HG03469 (cell line): ENCODE results near the gene GPC1.
"Not testable (repeated sequence)": the region's sequence is repeated elsewhere in the genome, so short reads cannot be mapped to it uniquely, and the experiment has no call there.

Source experiments
- ATAC-seq: cut with Tn5 transposase; IDR thresholded peaks from one replicate; pipeline ENCODE4 v1.9.1; 2021; ENCODE audit warnings: mild to moderate bottlenecking, moderate library complexity, moderate number of reproducible peaks; ENCODE audit not compliant: unreplicated experiment

Gene GPC1

GRCh38 chr2:240435457-240435947 is at the start of gene GPC1:
Gene GPC1 (plus strand): TSS chr2:240435663. CDS start chr2:240435919, 256 bp downstream.
- ATAC-seq: no peak

- ATAC-seq: no peak
Measured at GRCh38 chr2:240386326-240386725, 49.1 kb upstream of the GPC1 start.

GRCh38 chr2:240386743-240387142 is 48.7 kb upstream of the GPC1 start:
- not testable (repeated sequence) for ATAC-seq

DNA sequence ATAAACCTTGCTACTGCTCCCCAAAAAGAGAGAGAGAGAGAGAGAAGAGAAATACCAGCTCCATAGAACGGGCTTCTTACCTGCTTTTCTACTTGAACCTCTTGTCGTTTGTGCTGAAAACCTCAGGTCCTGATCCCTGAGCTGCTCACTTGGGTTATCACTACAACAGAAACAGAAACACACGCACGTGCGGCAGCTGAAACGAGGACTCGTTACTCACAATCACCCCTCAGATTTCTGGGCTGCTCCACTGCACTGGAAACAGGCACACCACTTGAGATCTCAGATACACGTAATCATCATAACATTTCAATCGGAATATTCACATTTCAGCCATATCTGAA is 48.2 kb upstream of the GPC1 start:
- ATAC-seq: no peak

DNA sequence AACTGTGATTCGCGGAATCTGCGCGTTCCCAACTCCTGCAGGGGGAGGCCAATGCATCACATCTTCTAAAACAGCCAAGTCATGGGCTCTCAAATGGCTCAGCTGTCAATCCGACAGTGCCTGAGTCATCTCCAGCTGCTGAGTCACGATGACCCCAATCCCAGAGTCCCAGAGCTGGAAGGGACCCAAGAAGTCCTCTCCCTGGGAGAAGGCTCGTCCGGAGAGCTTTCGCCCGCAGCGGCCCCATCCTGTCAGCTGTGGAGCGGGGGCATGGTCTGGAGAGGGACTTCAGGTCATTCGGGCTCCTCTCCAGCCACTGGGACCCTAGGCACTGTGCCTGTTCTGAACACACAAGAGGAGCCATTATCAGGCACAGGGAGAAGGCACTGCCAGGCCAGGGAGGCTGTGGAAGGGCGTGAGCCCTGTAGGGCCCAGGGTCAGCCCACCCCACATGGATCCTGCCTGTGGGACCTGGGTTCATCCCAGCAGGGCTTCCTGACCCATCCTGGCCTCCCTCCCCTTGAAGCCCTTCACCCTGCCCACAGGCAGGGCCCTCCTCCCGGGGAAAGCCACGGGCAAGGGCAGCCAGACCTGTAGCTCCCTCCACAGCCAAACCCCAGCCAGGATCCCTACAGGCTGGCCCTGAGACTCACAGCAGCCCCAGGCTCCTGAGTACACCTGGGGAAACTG is 47.6 kb upstream of the GPC1 start:
- ATAC-seq: no peak

- no peak for ATAC-seq
Measured at GRCh38 chr2:240388471-240389301, 46.8 kb upstream of the GPC1 start.

DNA sequence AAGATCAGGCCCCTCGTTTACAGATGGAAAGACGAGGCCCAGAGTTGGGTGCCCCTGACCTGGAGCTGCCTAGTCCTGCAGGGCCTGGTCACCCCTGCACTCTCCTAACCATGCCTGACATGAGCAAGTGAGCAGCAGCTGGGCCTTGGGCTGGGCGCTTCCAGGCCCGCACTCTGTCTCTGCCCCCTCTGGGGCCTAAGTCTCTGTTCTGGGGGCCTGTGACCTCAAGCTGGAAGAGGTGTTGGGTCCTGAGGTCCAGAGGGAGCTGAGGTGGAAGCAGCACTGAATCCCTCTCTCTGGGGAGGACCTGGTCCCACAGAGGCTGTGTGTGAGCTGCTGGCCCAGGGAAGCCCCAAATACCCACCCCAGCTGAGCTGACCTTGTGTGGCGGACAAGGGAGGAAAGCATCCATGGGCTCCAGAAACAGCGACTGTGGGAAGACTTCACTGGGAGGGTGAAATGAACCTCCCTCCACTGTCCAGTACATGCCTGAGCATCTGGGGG is 46.1 kb upstream of the GPC1 start:
- ATAC-seq: no peak

DNA sequence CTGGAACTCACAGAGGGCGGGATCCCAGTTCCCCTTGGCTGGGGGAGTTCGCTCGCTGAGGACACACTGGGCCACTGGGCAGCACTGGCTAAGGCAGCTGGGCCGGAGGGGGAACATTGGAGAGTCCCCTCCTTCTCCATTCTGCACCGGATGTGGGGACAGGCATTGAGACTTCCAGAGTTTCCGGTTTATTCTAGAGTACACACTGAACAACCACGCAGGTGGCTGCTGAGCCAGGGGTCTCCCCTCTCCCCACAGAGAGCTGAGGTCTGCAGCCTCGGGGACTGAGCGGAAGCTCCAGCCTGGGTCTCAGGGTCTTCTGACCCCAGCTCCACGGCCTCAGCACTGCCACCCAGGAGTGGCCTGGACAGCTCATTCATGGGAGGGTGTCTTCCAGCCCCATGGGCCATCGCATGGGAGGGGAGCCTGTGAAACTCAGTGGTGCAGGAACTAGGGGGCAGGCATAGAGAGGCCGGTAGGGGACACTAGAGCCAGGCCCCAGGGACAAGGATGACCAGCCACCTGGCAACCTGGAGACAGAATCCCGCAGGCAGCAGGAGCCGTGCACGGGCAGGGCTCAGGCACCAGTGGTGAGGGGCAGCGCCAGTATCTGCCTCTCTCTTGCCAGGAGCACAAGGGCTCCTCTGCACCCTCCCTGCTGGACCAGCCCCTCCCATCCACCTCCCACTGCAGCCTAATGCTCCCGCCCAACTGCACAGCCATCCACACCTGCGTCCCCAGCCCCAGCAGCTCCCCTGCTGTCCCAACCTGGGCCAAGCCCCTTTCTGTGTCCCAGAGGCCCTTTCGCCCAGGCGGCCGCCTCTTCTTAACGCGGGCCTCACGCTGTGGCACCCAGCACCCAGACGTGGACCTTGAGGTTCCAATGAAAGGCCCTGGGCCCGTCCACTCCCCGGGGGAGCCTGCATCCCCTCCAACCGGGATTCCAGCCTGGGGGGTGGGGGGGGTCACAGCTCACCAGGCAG is 45.1 kb upstream of the GPC1 start:
- ATAC-seq: no peak

- ATAC-seq: no peak
Measured at GRCh38 chr2:240391111-240392051, 44.1 kb upstream of the GPC1 start.

- no peak for ATAC-seq
Measured at GRCh38 chr2:240392084-240392947, 43.1 kb upstream of the GPC1 start.

DNA sequence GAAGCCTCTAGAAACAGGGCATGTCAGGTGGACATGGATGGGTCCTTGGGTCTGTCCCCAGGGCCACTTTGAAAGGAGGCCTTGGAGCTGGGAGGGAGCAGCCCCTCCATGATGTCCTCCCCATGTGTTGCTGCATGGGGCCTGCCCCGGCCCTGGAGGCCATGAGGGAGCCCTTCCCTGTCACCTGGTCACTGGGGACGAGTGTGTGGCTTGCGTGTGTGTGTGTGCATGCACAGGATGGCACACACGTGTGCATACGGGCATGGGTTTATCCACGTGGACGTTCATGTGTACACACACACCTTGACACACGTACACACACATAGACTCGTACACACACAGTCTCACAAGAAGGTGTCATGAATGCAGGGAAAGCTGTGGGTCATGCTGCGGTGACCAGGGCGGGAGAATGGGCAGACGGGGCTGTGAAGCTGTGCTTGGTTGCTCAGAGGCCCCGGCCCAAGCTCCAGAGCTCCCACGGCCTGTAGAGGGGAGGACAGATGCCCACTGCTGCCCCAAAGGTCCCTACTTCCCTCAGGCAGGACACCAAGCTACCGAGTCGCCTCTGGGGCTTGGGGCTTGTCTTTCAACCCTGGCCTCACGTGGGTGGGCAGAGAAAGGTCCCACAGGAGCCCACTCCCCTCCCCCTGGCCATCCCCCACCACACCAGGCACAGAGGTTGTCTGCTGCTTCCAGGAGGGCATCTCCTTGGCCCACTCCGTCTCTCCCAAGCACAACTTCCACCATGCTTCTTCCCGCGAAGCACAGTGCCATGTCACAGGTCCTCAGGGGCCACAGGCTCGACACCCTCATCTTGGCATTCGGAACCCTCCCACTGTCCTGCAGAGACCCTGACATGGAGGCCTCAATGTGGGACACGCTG is 42.3 kb upstream of the GPC1 start:
- ATAC-seq: no peak

- ATAC-seq: no peak
Measured at GRCh38 chr2:240393831-240394410, 41.5 kb upstream of the GPC1 start.

DNA sequence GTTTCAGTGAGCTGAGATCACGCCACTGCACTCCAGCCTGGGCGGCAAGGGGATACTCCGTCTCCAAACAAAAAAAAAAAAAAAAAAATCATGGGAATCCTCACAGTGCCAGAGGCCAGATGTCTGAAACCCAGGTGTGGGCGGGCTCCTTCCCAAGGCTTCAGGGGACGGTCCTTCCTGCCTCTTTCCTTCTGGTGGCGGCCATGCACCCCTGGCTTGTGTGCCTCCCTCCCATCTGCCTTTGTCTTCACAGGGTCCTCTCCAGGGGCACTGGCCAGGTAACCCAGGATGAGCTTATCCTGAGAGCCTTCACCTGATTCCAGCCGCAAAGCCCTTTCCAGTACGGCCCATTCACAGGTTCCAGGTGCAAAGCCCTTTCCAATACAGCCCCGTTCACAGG is 40.9 kb upstream of the GPC1 start:
- ATAC-seq: no peak

DNA sequence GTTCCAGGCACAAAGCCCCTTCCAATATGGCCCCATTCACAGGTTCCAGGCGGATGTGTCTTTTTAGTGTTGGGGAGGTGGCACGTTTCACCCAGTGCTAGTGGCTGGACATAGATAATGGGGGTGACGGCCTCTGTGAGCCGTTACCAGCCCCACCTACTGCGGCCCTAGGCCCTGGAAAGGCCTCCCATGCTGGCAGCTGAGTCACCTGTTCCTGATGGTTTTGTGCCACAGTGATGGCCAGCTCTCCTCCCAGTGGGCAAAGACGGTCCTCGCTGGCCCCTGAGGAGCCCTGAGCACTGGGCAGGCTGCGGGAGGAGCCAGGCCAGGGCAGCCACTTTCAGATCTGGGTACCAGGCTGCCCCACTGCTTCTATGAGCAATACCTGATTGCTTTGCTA is 40.0 kb upstream of the GPC1 start:
- no peak for ATAC-seq

- no peak for ATAC-seq
Measured at GRCh38 chr2:240395896-240396622, 39.4 kb upstream of the GPC1 start.

- no peak for ATAC-seq
Measured at GRCh38 chr2:240396623-240397541, 38.6 kb upstream of the GPC1 start.
